Gastrocnemius medialis (tissue), 4 donors: Measurements from ENCODE around the gene ATF7IP. TPM values are rescaled to one million over a fixed set of nuclear protein-coding genes. Genes with fewer than 3 reads are reported as not detected.

ENCODE experiments used
- ATAC-seq, 2 donors: fragments of 150-250 bp; one replicate each; pipeline ENCODE4 v1.9.1; 2016
- DNase-seq, 2 donors: peaks; one replicate each; pipeline ENCODE4 v3.0.0-alpha.2; 2019
- H3K27ac ChIP-seq, 4 donors: fragments of 200-600 bp; sonication (generic); 1 replicate in 1 of 4; 2 replicates in 3 of 4; pipeline ENCODE4 v1.5.1; 2016 to 2018; ENCODE audit warnings: mild to moderate bottlenecking in 2 of 4, moderate library complexity in 1 of 4
- H3K27me3 ChIP-seq, 3 donors: fragments of 200-600 bp; sonication (generic) in 2 of 3; 1 replicate in 1 of 3; 2 replicates in 2 of 3; pipeline versions ENCODE4 v1.5.1 to v1.6.0; 2016 to 2019; ENCODE audit warnings: mild to moderate bottlenecking in 1 of 3, moderate library complexity in 1 of 3
- H3K36me3 ChIP-seq, 2 donors: fragments of 200-600 bp; sonication (generic) in 1 of 2; one replicate each; pipeline ENCODE4 v1.5.1; 2017 to 2018
- H3K4me1 ChIP-seq, 2 donors: fragments of 200-600 bp; sonication (generic) in 1 of 2; one replicate each; pipeline ENCODE4 v1.5.1; 2016 to 2017; ENCODE audit warnings: mild to moderate bottlenecking in 2 of 2
- H3K4me3 ChIP-seq, 4 donors: fragments of 200-600 bp; sonication (generic) in 3 of 4; 1 replicate in 1 of 4; 2 replicates in 3 of 4; pipeline ENCODE4 v1.5.1; 2016 to 2019; ENCODE audit warnings: mild to moderate bottlenecking in 2 of 4
- H3K9me3 ChIP-seq, 3 donors: fragments of 200-600 bp; sonication (generic) in 2 of 3; 1 replicate in 1 of 3; 2 replicates in 2 of 3; pipeline ENCODE4 v1.5.1; 2016 to 2019
- POLR2A ChIP-seq, 2 donors: fragments of 450-650 bp; IDR thresholded peaks; one replicate each; pipeline ENCODE4 v1.6.1; 2017; ENCODE audit warnings: antibody characterized with exemption in 2 of 2, mild to moderate bottlenecking in 2 of 2, moderate library complexity in 2 of 2
- in situ Hi-C, 4 donors: fragments of 200-750 bp; cut with MboI; loops; one replicate each; pipeline versions ENCODE4 v1.15.0 to v1.8.0; 2017; ENCODE audit warnings: low sequenced_read_pairs in 4 of 4
- intact Hi-C: fragments of 100-400 bp; cut with DNase I; formaldehyde crosslinking; loops from one replicate; pipeline ENCODE4 v1.15.1; 2023; ENCODE audit warnings: low total_unique reads
- total RNA-seq, 4 donors: library from RNA; depleted of rRNA; stranded (reverse); fragments of >200 nt; gene quantifications; one replicate each; pipeline versions ENCODE4 v1.1.0 to v1.2.3, GENCODE V29; 2016
- TF ChIP-seq, protein P1 (sequence below), 5 experiments: fragments of 450-650 bp in 3 of 5; fragments of 200-600 bp in 2 of 5; sonication (generic) in 2 of 5; IDR thresholded peaks in 4 of 5; conservative IDR thresholded peaks in 1 of 5; 1 replicate in 4 of 5; 2 replicates in 1 of 5; pipeline ENCODE4 v1.5.1; 2016 to 2019; ENCODE audit warnings: antibody characterized with exemption in 5 of 5, mild to moderate bottlenecking in 3 of 5, moderate library complexity in 3 of 5

ATF7IP gene
- total RNA-seq, 4 donors from 2014 or later: 15.9 to 42.2 (median 30.7) TPM

DNA sequence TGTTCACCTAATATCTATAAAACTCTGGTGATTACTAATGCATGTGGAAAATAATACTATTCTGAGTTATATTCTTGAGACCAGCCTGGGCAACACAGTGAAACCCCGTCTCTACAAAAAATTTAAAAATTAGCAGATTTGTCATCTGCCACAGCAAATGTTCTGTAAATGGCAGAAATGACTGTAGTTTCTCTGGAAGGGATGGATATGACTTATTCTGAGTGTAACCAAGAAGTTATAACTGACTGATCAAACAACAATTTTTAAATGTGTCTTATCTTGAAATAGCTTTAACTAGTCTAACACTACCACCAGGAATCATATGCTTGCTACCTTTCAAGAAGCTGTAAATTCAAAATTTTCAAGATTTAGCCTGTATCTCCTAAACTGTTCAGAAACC lies 113.5 kb downstream of the ATF7IP start:
- intact Hi-C loops: no loop called here
- Histone ChIP-seq H3K27ac (no peak overlapping the region), H3K4me3 (no peak overlapping the region), H3K36me3 (peaks cover 0 to 92% of the 10 kb centered on the region in 2 donors), H3K4me1 (no peaks in the 10 kb centered on the region), H3K9me3 (peaks cover 0 to 7% (median 4%) of the 10 kb centered on the region in 3 donors), H3K27me3 (no peaks in the 10 kb centered on the region)
- DNase-seq: no peak
- in situ Hi-C loops: no loop called here
- TF ChIP-seq POLR2A (IDR thresholded peaks at IDR 0.05): no peak
- TF ChIP-seq, protein P1, sequence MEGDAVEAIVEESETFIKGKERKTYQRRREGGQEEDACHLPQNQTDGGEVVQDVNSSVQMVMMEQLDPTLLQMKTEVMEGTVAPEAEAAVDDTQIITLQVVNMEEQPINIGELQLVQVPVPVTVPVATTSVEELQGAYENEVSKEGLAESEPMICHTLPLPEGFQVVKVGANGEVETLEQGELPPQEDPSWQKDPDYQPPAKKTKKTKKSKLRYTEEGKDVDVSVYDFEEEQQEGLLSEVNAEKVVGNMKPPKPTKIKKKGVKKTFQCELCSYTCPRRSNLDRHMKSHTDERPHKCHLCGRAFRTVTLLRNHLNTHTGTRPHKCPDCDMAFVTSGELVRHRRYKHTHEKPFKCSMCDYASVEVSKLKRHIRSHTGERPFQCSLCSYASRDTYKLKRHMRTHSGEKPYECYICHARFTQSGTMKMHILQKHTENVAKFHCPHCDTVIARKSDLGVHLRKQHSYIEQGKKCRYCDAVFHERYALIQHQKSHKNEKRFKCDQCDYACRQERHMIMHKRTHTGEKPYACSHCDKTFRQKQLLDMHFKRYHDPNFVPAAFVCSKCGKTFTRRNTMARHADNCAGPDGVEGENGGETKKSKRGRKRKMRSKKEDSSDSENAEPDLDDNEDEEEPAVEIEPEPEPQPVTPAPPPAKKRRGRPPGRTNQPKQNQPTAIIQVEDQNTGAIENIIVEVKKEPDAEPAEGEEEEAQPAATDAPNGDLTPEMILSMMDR (IDR thresholded peaks at IDR 0.05 in 4 of 5, conservative IDR thresholded peaks at IDR 0.05 in 1 of 5): no peak
- ATAC-seq: no peak

DNA sequence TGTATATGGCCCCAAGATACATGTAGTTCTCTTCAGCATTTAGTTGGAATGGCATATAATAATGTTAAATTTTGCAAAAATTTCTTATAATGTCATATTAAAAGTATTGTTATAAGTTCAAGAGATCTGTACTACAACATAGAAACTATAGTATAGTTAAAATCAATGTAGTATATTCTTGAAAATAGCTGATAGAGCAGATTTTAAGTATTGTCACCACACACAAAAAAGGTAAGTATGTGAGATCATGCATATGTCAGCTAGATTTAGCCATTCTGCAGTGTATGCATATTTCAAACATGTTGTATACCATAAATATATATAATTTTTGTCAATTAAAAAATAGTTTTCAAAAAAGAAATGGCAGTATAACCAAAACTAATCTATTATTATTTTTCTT lies 115.7 kb downstream of the ATF7IP start:
- Histone ChIP-seq H3K4me1 (no peaks in the 10 kb centered on the region), H3K4me3 (no peak overlapping the region), H3K27me3 (no peaks in the 10 kb centered on the region), H3K27ac (no peak overlapping the region), H3K9me3 (no peaks in the 10 kb centered on the region), H3K36me3 (peaks cover under 1 to 85% of the 10 kb centered on the region in 2 donors)
- no peak for TF ChIP-seq POLR2A (IDR thresholded peaks at IDR 0.05)
- TF ChIP-seq, protein P1 (IDR thresholded peaks at IDR 0.05 in 4 of 5, conservative IDR thresholded peaks at IDR 0.05 in 1 of 5): no peak
- in situ Hi-C loops (no loop called here), intact Hi-C loops (no loop called here)
- DNase-seq (no peak), ATAC-seq (no peak)

DNA sequence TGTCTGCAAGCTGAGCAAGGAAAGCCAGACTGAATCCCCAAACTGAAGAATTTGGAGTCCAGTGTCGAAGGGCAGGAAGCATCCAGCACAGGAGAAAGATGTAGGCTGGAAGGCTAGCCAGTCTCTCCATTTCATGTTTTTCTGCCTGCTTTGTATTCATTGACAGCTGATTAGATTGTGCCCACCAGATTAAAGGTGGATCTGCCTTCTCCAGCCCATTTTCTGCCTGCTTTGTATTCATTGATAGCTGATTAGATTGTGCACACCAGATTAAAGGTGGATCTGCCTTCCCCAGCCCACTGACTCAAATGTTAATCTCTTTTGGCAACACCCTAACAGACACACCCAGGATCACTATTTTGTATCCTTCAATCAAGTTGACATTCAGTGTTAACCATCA lies 116.9 kb downstream of the ATF7IP start:
- TF ChIP-seq POLR2A (IDR thresholded peaks at IDR 0.05): no peak
- TF ChIP-seq, protein P1 (IDR thresholded peaks at IDR 0.05 in 4 of 5, conservative IDR thresholded peaks at IDR 0.05 in 1 of 5): no peak
- DNase-seq (no peak), ATAC-seq (no peak)
- no peaks in the 10 kb centered on the region for H3K27me3 ChIP-seq
- H3K4me1 ChIP-seq: no peaks in the 10 kb centered on the region
- H3K36me3 ChIP-seq: peaks cover 2 to 84% of the 10 kb centered on the region in 2 donors
- no peak overlapping the region for H3K4me3 ChIP-seq
- no peak overlapping the region for H3K27ac ChIP-seq
- in situ Hi-C loops (no loop called here), intact Hi-C loops (no loop called here)
- H3K9me3 ChIP-seq: no peaks in the 10 kb centered on the region

DNA sequence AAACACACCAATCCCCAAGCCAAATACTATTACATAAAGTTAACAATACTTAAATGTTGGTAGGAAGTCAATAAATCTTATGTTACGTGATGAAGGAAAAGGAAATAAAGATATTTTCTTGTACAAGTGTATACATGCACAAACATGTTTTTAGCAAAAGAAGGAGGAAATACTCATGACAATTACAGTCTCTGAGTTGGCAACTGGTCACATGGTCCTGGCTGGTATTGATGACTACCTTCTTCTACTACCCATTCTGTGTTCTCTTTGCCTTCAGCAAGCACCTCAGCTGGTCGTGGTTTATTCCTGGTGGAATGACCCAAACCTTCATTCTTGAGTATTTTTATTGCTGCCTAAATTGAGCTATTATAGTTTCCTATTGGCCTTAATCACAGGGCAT lies 117.4 kb downstream of the ATF7IP start:
- Histone ChIP-seq H3K4me3 (no peak overlapping the region), H3K27ac (no peak overlapping the region), H3K36me3 (peaks cover 2 to 84% of the 10 kb centered on the region in 2 donors), H3K27me3 (no peaks in the 10 kb centered on the region), H3K9me3 (no peaks in the 10 kb centered on the region), H3K4me1 (no peaks in the 10 kb centered on the region)
- DNase-seq (no peak), ATAC-seq (no peak)
- in situ Hi-C loops (no loop called here), intact Hi-C loops (no loop called here)
- TF ChIP-seq POLR2A (IDR thresholded peaks at IDR 0.05): no peak
- TF ChIP-seq, protein P1 (IDR thresholded peaks at IDR 0.05 in 4 of 5, conservative IDR thresholded peaks at IDR 0.05 in 1 of 5): no peak

DNA sequence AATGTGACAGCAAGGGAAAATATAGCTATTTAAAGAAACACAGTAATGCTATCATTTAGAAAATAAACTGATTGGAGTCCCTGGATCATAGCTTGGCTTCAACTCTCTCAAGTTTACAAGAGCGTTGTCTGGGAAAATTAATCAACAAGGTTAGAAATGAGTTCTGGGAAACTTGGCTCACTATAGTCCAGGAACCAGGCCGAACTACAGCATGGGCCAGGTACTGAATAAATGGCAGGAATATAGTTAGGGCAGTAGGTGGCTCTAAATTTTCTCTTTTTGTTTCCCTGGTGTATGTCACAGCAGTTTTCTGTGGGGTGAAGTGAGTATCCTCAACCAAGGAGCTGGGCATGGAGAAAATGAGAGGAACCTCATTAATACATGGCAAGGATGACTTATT lies 129.8 kb downstream of the ATF7IP start:
- no peak overlapping the region for H3K4me3 ChIP-seq
- H3K4me1 ChIP-seq: no peaks in the 10 kb centered on the region
- no peaks in the 10 kb centered on the region for H3K27me3 ChIP-seq
- no peak overlapping the region for H3K27ac ChIP-seq
- DNase-seq (no peak), ATAC-seq (no peak)
- in situ Hi-C loops: no loop called here
- H3K36me3 ChIP-seq: peaks cover 7 to 83% of the 10 kb centered on the region in 2 donors
- no peaks in the 10 kb centered on the region for H3K9me3 ChIP-seq
- intact Hi-C loops: no loop called here
- TF ChIP-seq, protein P1 (IDR thresholded peaks at IDR 0.05 in 4 of 5, conservative IDR thresholded peaks at IDR 0.05 in 1 of 5): no peak
- TF ChIP-seq POLR2A (IDR thresholded peaks at IDR 0.05): no peak
